Non-pigmented ciliary epithelial cell (primary cell): ENCODE measurements around the gene ZSCAN25.
"Not testable (repeated sequence)": the region's sequence is repeated elsewhere in the genome, so short reads cannot be mapped to it uniquely, and the experiment has no call there.

ENCODE experiments used
- DNase-seq: peaks from one replicate; pipeline ENCODE4 v3.0.0-alpha.2; 2010; ENCODE audit warnings: low read depth

The ZSCAN25 gene

DNA sequence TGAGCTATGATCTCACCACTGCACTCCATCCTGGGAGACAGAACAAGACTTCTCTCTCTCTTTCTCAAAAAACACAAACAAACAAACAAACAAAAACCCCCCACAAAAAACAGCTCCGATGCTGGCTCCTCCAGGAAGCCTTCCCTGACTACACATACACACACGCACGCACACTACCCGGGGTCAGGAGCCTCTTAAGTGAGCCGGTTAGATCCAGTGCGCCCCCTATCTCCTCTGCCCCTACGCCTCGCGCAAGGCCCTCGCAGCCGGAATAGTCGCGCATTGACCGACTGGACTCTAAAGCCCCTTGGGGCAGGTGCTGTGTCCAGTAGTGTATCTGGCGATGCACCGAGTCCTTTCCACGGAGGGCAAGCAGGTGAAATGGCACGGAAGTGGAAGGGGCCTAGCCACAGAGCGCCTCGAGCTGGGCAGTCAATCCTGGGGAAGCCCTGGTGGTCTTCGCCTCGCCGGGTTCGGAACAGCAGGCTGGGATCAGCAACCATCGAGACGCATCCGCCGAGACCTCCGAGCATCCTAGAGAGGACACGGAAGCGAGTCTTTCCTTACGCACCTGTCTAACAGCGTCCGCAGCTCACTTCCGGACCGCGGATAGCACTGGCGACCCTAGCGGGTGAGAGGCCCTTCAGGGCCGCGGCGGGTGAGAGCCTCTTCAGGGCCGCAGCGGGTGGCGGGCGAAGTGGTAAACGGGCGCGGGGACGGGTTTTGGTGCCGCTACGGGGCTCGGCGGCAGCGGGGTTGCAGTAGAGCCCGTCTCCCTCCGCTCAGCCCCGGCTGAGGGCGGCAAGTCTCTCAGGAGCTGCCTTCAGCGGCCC, at the start of gene ZSCAN25:
ZSCAN25 (plus strand) TSS at position 588 of the 833 bp plus-strand sequence. CDS start 2,661 bp downstream, outside the sequence.
- peak; percentile 67 for DNase-seq

DNA sequence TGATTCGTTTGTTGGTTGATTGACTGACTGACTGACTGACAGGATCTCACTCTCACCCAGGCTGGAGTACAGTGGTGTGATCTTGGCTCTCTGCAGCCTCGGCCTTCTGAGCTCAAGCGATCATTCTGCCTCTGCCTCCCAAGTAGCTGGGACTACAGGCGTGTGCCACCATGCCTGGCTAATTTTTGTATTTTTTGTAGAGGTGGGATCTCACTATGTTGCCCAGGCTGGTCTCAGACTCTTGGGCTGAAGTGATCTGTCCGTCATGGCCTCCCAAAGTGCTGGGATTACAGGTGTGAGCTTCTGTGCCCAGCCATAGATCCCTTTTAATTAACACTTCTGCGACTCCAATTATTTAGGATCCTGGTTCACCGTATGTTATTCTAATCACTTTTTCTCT, 48.0 kb upstream of the ZSCAN25 start:
- not testable (repeated sequence) for DNase-seq

GRCh38 chr7:99571768-99572167, 45.0 kb upstream of the ZSCAN25 start:
- DNase-seq: no peak

- DNase-seq: no peak
Measured at GRCh38 chr7:99573257-99573656, 43.5 kb upstream of the ZSCAN25 start.

DNA sequence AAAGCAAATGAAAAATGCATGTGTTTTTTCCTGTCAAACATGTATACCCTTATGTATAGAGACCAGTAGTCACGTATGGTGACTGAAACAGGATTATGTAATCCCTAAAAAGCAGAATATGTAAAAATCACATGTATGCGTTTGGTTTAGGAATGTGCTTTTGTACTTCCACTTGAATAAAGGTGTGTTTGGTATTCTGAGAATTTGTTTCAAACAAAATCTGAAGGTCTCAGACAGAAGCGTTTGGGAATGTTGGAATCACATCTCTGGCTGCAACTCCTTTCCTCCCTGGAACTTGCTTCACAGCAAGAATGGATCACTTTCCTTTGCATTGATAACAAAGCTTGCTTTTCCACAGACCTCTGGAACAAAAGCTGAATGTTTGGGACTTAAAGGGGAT, 40.5 kb upstream of the ZSCAN25 start:
- DNase-seq: no peak

GRCh38 chr7:99579281-99579955, 37.3 kb upstream of the ZSCAN25 start:
- DNase-seq: no peak

DNA sequence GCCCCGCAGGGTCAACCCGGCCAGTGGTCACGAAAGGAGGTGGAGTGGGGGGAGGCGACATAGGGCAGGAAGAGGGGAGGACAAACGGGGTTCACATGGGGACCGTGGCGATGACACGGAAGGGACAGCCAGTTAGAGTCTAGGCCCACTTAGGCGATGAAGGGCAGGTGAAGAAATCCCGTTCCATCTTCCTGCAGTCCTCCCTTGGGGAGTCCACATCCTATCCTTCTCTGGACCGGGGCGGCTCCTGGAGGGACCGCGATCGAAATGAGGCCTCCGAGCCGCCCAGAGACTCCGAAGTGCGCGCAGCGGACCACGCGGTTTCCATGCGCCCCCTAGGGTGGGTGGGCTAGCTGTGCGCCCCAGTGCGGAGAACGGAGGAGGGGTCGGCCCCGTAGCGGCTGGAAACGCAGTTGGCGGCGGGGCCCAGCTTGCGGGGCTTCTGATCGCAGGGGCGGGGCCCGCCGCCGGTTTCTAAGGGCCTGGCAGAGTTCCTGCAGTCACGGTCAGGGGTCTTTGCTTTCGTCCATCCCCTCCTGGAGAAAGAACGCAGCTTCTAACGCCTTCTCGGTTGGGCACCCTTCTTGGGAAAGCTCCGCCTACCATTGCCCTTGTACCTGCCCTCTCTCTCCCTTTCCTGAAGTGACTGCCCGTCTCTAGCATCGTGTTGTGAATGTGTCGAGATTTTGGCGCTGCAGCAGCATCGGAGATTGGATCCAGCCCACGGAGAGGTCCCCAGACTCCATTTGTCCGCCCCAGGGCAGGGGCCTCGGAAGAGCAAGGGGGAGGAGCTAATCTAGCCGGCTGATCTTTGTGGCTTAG, 36.6 kb upstream of the ZSCAN25 start:
- DNase-seq: no peak

GRCh38 chr7:99580778-99581332, 35.9 kb upstream of the ZSCAN25 start:
- DNase-seq: not testable (repeated sequence)

GRCh38 chr7:99588868-99589267, 27.9 kb upstream of the ZSCAN25 start:
- DNase-seq: no peak

DNA sequence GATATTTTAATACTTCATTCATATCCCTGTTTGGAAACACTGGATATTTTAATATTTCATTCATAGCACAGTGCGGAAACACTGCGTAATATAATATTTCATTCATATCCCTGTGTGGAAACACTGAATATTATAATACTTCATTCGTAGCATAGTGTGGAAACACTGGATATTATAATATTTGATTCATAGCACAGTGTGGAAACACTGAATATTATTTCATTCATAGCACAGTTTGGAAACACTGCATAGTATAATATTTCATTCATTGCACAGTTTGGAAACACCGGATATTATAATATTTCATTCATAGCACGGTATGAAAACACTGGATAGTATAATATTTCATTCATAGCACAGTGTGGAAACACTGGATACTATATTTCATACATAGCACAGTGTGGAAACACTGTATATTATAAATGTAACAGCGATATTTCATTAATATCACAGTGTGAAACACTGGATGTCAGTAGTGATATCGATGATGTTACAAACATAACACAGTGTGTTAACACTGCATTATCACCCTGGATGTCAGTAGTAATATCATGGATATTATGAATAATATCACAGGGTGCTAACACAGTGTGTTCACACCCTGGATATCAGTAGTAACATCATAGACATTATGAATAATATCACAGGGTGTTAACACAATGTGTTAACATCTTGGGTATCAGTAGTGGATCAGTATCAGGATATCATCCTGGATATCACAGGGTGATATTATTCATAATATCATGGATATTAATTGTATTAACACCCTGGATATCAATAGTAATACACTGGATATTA, 21.6 kb upstream of the ZSCAN25 start:
- DNase-seq: no peak

DNA sequence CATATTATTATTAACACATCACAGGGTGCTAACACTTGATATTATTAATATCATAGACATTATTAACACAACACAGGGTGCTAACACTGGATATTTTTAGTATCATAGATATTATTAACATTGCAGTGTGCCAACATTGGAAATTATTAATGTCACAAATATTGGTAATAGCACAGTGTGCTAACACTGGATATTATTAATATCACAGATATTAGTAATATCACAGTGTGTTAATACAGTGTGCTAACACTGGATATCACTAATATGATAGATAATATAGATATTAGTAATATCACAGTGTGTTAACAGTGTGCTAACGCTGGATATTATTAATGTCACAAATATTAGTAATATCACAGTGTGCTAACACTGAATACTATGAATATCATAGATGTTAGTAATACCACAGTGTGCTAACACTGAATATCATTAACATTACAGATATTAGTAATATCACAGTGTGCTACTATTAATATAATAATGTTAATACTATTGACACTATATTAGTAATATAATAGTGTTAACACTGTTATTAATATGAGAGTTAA, 20.3 kb upstream of the ZSCAN25 start:
- no peak for DNase-seq

GRCh38 chr7:99597762-99598501, 18.8 kb upstream of the ZSCAN25 start, which contains the start of gene TMEM225B:
Gene TMEM225B (plus strand): TSS chr7:99598267. CDS start chr7:99604389, 6,122 bp downstream.
- DNase-seq: no peak

DNA sequence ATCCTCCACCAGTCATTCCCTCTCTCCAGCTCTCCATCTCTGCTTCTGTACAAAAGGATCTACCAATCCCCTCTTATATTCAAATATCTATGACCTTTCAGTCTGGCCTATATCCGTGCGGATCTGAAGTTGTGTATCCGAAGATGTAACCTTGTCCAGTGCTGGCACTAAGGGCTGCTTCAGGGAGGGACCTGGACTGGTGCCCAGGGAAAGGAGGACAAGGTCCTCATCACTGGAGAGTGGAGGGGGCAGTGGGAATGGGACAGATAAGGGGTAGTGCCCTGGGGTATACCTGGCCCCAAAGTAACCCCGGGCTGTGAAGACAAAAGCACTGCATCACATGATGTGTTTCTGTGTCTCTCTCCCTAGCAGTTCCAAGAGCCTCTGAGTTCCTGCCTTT, 16.9 kb upstream of the ZSCAN25 start:
- DNase-seq: no peak

- no peak for DNase-seq
Measured at GRCh38 chr7:99601656-99602310, 15.0 kb upstream of the ZSCAN25 start.

- DNase-seq: no peak
Measured at GRCh38 chr7:99605527-99605926, 11.2 kb upstream of the ZSCAN25 start.

DNA sequence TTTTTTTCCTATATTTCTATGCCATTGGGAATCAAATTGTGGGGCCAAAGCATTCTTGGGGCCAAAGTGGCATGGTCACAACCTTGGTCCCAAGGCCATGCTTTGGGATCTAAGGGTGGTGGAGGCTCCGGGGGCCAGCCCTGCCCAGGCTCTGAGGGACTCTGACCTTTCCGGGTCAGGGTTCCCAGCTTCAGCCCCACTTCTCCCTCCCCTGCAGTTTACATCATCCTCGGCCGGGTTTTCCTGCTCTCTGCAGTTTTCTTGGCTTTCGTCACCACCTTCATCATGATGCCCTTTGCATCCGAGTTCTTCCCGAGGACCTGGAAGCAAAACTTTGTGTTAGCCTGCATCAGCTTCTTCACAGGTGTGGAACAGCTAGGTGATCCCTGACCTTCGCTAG, 10.2 kb upstream of the ZSCAN25 start:
- DNase-seq: no peak

- DNase-seq: no peak
Measured at GRCh38 chr7:99607548-99607947, 9.2 kb upstream of the ZSCAN25 start.

DNA sequence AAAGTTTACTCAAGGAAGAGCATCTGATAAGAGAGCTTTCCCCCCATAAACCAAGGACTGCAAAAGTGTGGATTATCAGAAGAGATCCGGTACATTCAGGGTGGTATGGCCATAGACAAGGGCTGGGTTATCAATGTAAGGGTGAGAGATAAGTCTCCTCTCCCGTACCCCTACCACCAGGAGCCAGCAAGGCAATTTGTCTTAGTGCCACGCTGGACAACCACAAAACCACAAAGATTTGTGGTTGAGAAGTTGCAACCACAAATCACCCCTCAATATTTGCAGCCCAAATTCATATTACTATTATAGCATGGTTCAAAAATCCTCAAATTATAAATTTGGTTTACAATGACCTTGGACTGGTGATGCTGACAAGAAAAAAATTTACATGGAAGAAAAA, 2.3 kb upstream of the ZSCAN25 start:
- DNase-seq: no peak

DNA sequence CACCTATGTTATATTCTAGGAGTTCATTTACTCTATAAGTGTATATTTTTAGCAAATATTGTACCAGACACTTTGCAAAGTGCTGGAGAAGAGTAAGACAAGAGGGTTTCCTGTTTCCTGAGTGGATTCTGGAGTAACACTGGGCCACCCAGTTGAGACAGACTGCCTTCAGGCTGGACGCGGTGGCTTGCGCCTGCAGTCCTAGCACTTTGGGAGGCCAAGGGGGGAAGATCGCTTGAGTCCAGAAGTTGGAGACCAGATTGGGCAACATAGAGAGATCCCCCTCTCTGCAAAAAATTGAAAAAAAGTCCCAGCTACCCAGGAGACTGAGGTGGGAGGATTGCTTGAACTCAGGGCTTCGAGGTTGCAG, 772 bp upstream of the ZSCAN25 start:
- no peak for DNase-seq
